SU-DHL-6 (cell line): ENCODE data around the gene IGF2BP3.

Experiments
- H2AFZ ChIP-seq: fragments of 200-600 bp; sonication (generic); 2 replicates; pipeline ENCODE4 v1.6.1; 2014; ENCODE audit warnings: low read depth, mild to moderate bottlenecking, moderate library complexity, mixed read lengths, antibody characterized with exemption, low read length; ENCODE audit not compliant: severe bottlenecking
- H3F3A ChIP-seq: fragments of 200-600 bp; shearing (Covaris generic); 2 replicates; pipeline ENCODE4 v1.6.0; 2016; ENCODE audit warnings: antibody characterized with exemption, mild to moderate bottlenecking; ENCODE audit not compliant: insufficient read depth
- H3K27ac ChIP-seq: fragments of 200-600 bp; sonication (generic); 2 replicates; pipeline ENCODE4 v1.5.1; 2016; ENCODE audit warnings: low read depth, mild to moderate bottlenecking, low read length, moderate library complexity, mixed read lengths
- H3K27me3 ChIP-seq: fragments of 200-600 bp; sonication (generic), shearing (Covaris generic); 2 replicates; pipeline ENCODE4 v1.6.0; 2014; ENCODE audit warnings: mild to moderate bottlenecking, low read length
- H3K36me3 ChIP-seq: fragments of 200-600 bp; sonication (generic); 2 replicates; pipeline ENCODE4 v1.6.1; 2014; ENCODE audit warnings: mild to moderate bottlenecking, low read length, mixed read lengths
- H3K4me2 ChIP-seq: fragments of 300-600, 200-600 bp; shearing (Covaris generic), sonication (generic); 2 replicates; pipeline ENCODE4 v1.6.0; 2014; ENCODE audit warnings: low read length, low read depth, mild to moderate bottlenecking; ENCODE audit not compliant: poor library complexity, severe bottlenecking
- H3K4me3 ChIP-seq: fragments of 200-600 bp; sonication (generic); 2 replicates; pipeline ENCODE4 v1.5.1; 2014; ENCODE audit warnings: antibody characterized with exemption, low read length, mild to moderate bottlenecking, mixed read lengths; ENCODE audit not compliant: insufficient read depth, poor library complexity, severe bottlenecking
- H3K79me2 ChIP-seq: fragments of 200-600 bp; sonication (generic); 2 replicates; pipeline ENCODE4 v1.6.1; 2014; ENCODE audit warnings: mild to moderate bottlenecking, low read length, moderate library complexity; ENCODE audit not compliant: insufficient read depth
- H3K9ac ChIP-seq: fragments of 200-600 bp; sonication (generic); 2 replicates; pipeline ENCODE4 v1.7.0; 2014; ENCODE audit warnings: mild to moderate bottlenecking, low read length
- H3K9me2 ChIP-seq: fragments of 200-600 bp; sonication (generic); replicated peaks from 2 replicates; pipeline ENCODE4 v1.6.1; 2014; ENCODE audit warnings: low read length; ENCODE audit not compliant: insufficient read depth
- H3K9me3 ChIP-seq: fragments of 200-600 bp; sonication (generic); 2 replicates; pipeline ENCODE4 v1.6.1; 2014; ENCODE audit warnings: low read length, mixed read lengths; ENCODE audit not compliant: insufficient read depth
- H4K20me1 ChIP-seq: fragments of 200-600 bp; sonication (generic); 2 replicates; pipeline ENCODE4 v1.6.1; 2014; ENCODE audit warnings: low read depth, mild to moderate bottlenecking, antibody characterized with exemption, low read length, moderate library complexity, mixed read lengths
- CTCF ChIP-seq: fragments of 200-600 bp; sonication (generic); IDR thresholded peaks from one replicate; pipeline ENCODE4 v1.5.1; 2017; ENCODE audit warnings: antibody characterized with exemption, mild to moderate bottlenecking, low read length, moderate library complexity; ENCODE audit not compliant: insufficient read depth, poor library complexity, severe bottlenecking
- EZH2phosphoT487 ChIP-seq: fragments of 200-600 bp; sonication (generic), shearing (Covaris generic); conservative IDR thresholded peaks from 2 replicates; pipeline ENCODE4 v1.6.1; 2018; ENCODE audit warnings: mild to moderate bottlenecking, antibody characterized with exemption, low read length, moderate library complexity, mixed read lengths

IGF2BP3 gene

GRCh38 chr7:23335136-23335535, 135.2 kb downstream of the IGF2BP3 start:
- H3K27ac ChIP-seq = no peak overlapping the region
- H3K9me2 ChIP-seq = no peaks in the 10 kb centered on the region
- H4K20me1 ChIP-seq = no peaks in the 10 kb centered on the region
- no peaks in the 10 kb centered on the region for H3K79me2 ChIP-seq
- no peak overlapping the region for H3K4me3 ChIP-seq
- peaks cover 24% of the 10 kb centered on the region for H3F3A ChIP-seq
- no peak overlapping the region for H2AFZ ChIP-seq
- peaks cover 78% of the 10 kb centered on the region for H3K36me3 ChIP-seq
- H3K27me3 ChIP-seq = no peaks in the 10 kb centered on the region
- H3K4me2 ChIP-seq = no peak overlapping the region
- no peak overlapping the region for H3K9ac ChIP-seq
- no peak for TF ChIP-seq EZH2phosphoT487
- TF ChIP-seq CTCF = no peak
- no peaks in the 10 kb centered on the region for H3K9me3 ChIP-seq

GRCh38 chr7:23334482-23335056, 135.7 kb downstream of the IGF2BP3 start:
- no peak overlapping the region for H3K4me2 ChIP-seq
- TF ChIP-seq EZH2phosphoT487 (no peak), CTCF (no peak)
- no peak overlapping the region for H3K27ac ChIP-seq
- no peak overlapping the region for H2AFZ ChIP-seq
- no peaks in the 10 kb centered on the region for H3K9me2 ChIP-seq
- H3K36me3 ChIP-seq = peaks cover 75% of the 10 kb centered on the region
- peaks cover 20% of the 10 kb centered on the region for H3F3A ChIP-seq
- no peak overlapping the region for H3K4me3 ChIP-seq
- no peaks in the 10 kb centered on the region for H3K27me3 ChIP-seq
- no peaks in the 10 kb centered on the region for H4K20me1 ChIP-seq
- no peak overlapping the region for H3K9ac ChIP-seq
- H3K9me3 ChIP-seq = no peaks in the 10 kb centered on the region
- peaks cover 3% of the 10 kb centered on the region; the same call in 1 of the 2 replicates for H3K79me2 ChIP-seq

- Histone ChIP-seq H3K9me3 (no peaks in the 10 kb centered on the region), H3K79me2 (peaks cover 8% of the 10 kb centered on the region; the same call in 1 of the 2 replicates), H3K9me2 (no peaks in the 10 kb centered on the region), H3K36me3 (peaks cover 72% of the 10 kb centered on the region), H3K9ac (no peak overlapping the region), H3K4me2 (no peak overlapping the region), H3K4me3 (no peak overlapping the region), H2AFZ (no peak overlapping the region), H3K27me3 (no peaks in the 10 kb centered on the region), H4K20me1 (no peaks in the 10 kb centered on the region), H3K27ac (no peak overlapping the region), H3F3A (peaks cover 20% of the 10 kb centered on the region)
- TF ChIP-seq EZH2phosphoT487 (no peak), CTCF (no peak)
Measured at GRCh38 chr7:23333671-23334246, 136.5 kb downstream of the IGF2BP3 start.
